Right renal pelvis (tissue), 4 donors: Measurements from ENCODE around the gene PCDHGA1. TPM values are rescaled to one million over a fixed set of nuclear protein-coding genes. Genes with fewer than 3 reads are reported as not detected.
"Not testable (repeated sequence)": the region's sequence is repeated elsewhere in the genome, so short reads cannot be mapped to it uniquely, and the experiment has no call there.

ENCODE experiments used
- DNase-seq, 4 donors: peaks; one replicate each; pipeline ENCODE4 v3.0.0-alpha.2; 2013; ENCODE audit warnings: low read depth in 4 of 4, low spot score in 3 of 4, missing footprints in 1 of 4
- polyA plus RNA-seq, 4 donors: library from polyadenylated mRNA; unstranded; fragments of 120-200 nt; gene quantifications; one replicate each; pipeline ENCODE4 v1.2.1, GENCODE V29; 2013; ENCODE audit not compliant: insufficient read length in 4 of 4

PCDHGA1 gene
- polyA plus RNA-seq, 4 donors = 0.74 to 1.3 (median 0.96) TPM

DNA sequence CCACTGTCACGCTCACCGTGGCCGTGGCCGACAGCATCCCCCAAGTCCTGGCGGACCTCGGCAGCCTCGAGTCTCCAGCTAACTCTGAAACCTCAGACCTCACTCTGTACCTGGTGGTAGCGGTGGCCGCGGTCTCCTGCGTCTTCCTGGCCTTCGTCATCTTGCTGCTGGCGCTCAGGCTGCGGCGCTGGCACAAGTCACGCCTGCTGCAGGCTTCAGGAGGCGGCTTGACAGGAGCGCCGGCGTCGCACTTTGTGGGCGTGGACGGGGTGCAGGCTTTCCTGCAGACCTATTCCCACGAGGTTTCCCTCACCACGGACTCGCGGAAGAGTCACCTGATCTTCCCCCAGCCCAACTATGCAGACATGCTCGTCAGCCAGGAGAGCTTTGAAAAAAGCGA lies 102.4 kb downstream of the PCDHGA1 start:
- DNase-seq = not testable (repeated sequence)

DNA sequence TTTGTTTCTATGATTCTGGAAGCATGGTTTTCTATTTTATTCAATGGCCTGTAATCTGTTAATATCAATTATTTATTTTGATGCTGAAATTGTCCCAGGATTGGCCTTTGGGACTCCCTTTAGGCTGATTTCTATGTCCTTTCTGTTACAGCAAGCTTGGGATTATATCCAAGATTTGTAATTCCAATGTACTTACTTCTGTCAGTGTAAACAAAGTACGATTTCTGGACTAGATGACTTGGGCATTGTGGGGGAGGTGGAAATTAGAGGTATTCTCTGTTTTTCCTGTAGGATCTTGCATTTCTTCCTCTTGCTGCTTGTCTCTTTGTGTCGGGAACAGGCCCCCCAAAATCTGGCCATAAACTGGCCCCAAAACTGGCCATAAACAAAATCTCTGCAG lies 103.7 kb downstream of the PCDHGA1 start:
- DNase-seq = no peak

DNA sequence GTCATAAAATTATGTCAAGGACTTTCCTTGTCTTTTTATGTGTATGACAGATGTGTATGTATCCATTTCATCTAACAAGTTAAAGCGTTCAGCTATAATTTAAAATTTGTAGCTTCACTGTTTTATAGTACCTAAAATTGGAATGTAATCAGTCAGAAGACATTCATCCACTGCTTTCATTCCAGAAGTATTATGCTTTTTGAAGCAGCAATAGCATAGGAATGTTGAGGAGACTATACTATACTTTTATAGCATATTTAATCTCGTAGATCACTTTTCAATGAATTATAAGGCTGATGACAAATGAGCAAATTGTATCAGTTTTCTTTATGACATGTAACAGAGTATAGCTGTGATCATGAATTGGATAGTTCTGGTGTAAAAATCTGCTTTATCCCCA lies 106.9 kb downstream of the PCDHGA1 start:
- no peak for DNase-seq

- no peak for DNase-seq
Measured at GRCh38 chr5:141439411-141440141, 109.3 kb downstream of the PCDHGA1 start.

DNA sequence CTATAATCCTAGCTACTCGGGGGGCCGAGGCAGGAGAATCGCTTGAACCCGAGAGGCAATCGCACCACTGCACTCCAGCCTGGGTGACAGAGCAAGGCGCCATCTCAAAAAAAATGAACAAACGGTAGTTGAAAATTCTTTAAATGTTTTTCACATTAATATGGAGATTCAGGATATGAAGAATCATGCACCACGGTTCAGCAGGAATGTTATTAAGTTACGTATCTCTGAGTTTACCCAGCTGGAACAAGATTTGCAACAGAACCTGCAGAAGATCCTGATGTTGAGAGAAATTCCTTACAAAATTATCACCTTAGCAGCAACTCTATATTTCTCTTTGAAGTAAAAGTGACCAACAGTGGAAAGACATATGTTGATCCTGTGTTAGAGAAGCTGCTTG lies 110.0 kb downstream of the PCDHGA1 start:
- DNase-seq = no peak

- DNase-seq = no peak
Measured at GRCh38 chr5:141441571-141442170, 111.4 kb downstream of the PCDHGA1 start.

- DNase-seq = no peak
Measured at GRCh38 chr5:141465351-141465750, 135.0 kb downstream of the PCDHGA1 start.

DNA sequence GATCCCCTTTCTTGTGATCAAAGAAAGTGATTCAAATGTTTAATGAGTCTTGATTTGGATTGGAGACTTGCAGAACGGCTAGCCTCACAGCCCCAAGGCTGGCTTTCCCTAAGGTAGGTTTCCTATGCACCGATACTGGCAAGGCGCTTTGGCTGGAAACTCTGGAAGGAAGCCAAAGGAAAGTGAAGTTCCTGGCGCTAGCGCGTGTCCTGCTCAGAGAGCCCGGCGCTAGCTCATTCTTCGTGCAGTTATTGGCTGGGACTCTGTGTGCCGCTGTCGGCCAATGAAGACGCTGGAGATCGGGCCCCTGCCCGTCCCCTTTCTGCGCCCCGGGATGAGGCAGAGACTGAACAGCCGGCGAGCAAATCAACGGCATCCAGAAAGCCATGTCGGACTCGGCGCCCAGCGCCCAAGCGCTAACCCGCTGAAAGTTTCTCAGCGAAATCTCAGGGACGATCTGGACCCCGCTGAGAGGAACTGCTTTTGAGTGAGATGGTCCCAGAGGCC lies 145.4 kb downstream of the PCDHGA1 start, which contains the start of gene PCDHGC3:
Gene PCDHGC3 (plus strand): TSS at position 342 of the 507 bp plus-strand sequence. CDS start 151 bp downstream, at position 493.
- peak; percentile 77 to 88 (median 86) for DNase-seq

GRCh38 chr5:141476132-141476911 lies 146.0 kb downstream of the PCDHGA1 start:
- peak in 1 of 4 donors; percentile 73 for DNase-seq

- DNase-seq = no peak
Measured at GRCh38 chr5:141477044-141477575, 146.8 kb downstream of the PCDHGA1 start.

GRCh38 chr5:141477815-141478214 lies 147.5 kb downstream of the PCDHGA1 start:
- no peak for DNase-seq

- DNase-seq = no peak
Measured at GRCh38 chr5:141478321-141478945, 148.1 kb downstream of the PCDHGA1 start.

DNA sequence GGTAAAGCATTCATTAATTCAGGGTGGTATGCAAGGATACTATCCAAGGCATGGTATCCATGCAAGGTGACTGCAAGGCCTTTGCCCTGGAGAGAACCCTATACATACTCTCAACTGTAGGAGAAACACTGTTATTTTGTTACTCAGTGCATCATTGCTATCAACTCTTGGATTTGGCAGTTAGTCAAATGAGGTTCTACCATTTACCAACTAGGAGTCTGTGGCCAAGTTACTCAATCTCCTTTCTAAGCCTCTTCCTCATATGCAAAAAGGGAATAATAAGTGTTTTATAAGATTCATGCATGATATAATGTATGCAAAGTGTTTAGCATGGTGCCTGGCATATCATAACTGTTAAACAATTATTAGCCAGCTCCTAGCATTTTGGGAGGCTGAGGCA lies 149.5 kb downstream of the PCDHGA1 start:
- no peak for DNase-seq

DNA sequence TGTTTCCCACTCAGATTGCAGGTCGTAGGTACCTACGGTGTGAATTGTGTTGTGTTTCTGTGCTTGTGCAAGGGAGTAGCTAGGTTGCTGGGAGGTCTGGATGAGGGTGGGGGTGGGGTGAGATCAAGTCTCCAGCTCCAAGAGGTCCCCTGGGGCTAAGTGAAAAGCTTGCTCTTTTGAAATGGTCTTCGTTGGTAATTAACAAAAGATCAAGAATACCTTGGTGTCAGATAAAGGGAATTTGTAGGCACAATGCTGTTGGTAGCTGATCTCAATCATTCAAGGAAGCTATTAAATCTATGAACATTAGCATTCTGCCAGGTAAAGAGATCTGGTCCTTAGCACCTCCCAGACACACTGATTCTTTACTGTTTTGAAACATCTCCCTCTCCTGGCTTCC lies 153.6 kb downstream of the PCDHGA1 start:
- DNase-seq = no peak

DNA sequence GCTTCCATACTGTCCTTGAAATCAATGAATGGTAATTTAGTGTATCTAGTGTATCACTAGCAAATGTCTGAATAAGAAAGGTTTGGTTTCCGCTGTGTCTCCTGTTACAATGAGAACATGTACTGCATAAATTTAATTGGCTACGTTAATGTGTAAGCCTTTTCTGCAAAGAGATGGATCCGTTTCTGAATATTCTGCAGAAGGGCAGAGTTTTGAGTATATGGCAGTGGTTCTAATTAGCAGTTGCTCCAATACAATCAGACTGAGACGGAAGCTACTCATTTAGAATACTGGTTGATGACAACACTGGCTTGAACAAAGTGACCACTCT lies 154.0 kb downstream of the PCDHGA1 start:
- DNase-seq = no peak

DNA sequence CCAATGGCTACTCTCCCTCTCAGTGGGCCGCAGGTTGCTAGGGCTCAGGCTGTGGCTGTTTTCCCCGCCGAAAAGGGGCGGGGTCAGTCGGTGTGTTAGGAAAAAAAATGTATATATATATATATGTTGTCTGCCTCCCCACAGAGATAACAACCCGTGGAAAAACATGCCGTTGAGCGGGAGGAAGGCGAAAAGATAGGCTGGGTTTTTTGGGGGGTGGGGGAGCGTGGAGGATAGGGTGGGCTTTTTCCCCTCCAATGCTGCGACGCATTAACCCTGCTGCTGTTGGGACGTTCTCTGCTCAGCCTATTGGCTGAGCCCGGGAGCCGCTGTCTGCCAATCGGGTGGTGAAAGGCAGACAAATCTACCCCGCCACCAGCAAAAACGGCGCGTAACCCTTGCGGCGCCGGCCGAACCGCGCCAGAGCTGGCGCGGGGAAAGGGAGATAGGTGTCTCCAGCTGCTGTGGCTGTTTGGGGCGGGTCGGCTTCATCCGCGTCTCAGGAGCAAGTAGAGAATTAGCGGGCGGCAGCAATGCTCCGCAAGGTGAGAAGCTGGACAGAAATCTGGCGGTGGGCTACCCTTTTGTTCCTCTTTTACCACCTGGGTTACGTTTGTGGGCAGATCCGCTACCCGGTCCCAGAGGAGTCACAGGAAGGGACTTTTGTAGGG lies 154.5 kb downstream of the PCDHGA1 start, which contains the start of gene PCDHGC4:
Gene PCDHGC4 (plus strand): TSS at position 390 of the 671 bp plus-strand sequence. CDS start 144 bp downstream, at position 534.
- no peak for DNase-seq

GRCh38 chr5:141485321-141486055 lies 155.2 kb downstream of the PCDHGA1 start:
- no peak for DNase-seq

DNA sequence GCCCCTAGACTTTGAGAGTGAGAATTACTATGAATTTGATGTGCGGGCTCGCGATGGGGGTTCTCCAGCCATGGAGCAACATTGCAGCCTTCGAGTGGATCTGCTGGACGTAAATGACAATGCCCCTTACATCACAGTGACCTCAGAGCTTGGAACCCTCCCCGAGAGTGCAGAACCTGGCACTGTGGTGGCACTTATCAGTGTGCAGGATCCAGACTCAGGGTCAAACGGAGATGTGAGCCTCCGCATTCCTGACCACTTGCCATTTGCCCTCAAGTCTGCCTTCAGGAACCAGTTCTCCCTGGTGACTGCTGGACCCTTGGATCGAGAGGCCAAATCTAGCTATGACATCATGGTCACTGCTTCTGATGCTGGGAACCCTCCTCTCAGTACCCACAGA lies 155.8 kb downstream of the PCDHGA1 start:
- no peak for DNase-seq

- no peak for DNase-seq
Measured at GRCh38 chr5:141487131-141487530, 156.8 kb downstream of the PCDHGA1 start.
